GM19023 (cell line): ENCODE data around the gene L3MBTL3.
"Not testable (repeated sequence)": the region's sequence is repeated elsewhere in the genome, so short reads cannot be mapped to it uniquely, and the experiment has no call there.

Source experiments
- ATAC-seq: cut with Tn5 transposase; IDR thresholded peaks from one replicate; pipeline ENCODE4 v1.9.1; 2021; ENCODE audit warnings: mild to moderate bottlenecking, moderate library complexity; ENCODE audit not compliant: unreplicated experiment

L3MBTL3 gene

GRCh38 chr6:130134582-130134981 lies 116.2 kb downstream of the L3MBTL3 start:
- ATAC-seq = no peak

GRCh38 chr6:130136798-130137197 lies 118.4 kb downstream of the L3MBTL3 start:
- ATAC-seq = no peak

GRCh38 chr6:130138116-130138908 lies 119.9 kb downstream of the L3MBTL3 start:
- ATAC-seq = no peak

GRCh38 chr6:130138909-130139242 lies 120.5 kb downstream of the L3MBTL3 start:
- ATAC-seq = no peak

GRCh38 chr6:130140084-130140483 lies 121.7 kb downstream of the L3MBTL3 start:
- no peak for ATAC-seq

GRCh38 chr6:130143709-130144108 lies 125.3 kb downstream of the L3MBTL3 start:
- ATAC-seq = no peak

- ATAC-seq = no peak
These were observed 128.7 kb downstream of the L3MBTL3 start for GRCh38 chr6:130147111-130147510.

- no peak for ATAC-seq
These were observed 129.8 kb downstream of the L3MBTL3 start for GRCh38 chr6:130148181-130148580.

- ATAC-seq = not testable (repeated sequence)
These were observed 130.6 kb downstream of the L3MBTL3 start for GRCh38 chr6:130149016-130149415.

- ATAC-seq = no peak
These were observed 132.5 kb downstream of the L3MBTL3 start for GRCh38 chr6:130150906-130151305.

- no peak for ATAC-seq
These were observed 134.6 kb downstream of the L3MBTL3 start for GRCh38 chr6:130152908-130153510.

- ATAC-seq = no peak
These were observed 138.5 kb downstream of the L3MBTL3 start for GRCh38 chr6:130156908-130157307.

GRCh38 chr6:130158056-130158455 lies 139.7 kb downstream of the L3MBTL3 start:
- no peak for ATAC-seq

GRCh38 chr6:130158548-130158947 lies 140.2 kb downstream of the L3MBTL3 start:
- ATAC-seq = no peak

GRCh38 chr6:130159956-130160355 lies 141.6 kb downstream of the L3MBTL3 start:
- no peak for ATAC-seq

- no peak for ATAC-seq
These were observed 143.5 kb downstream of the L3MBTL3 start for GRCh38 chr6:130161683-130162404.

GRCh38 chr6:130162421-130162820 lies 144.0 kb downstream of the L3MBTL3 start:
- no peak for ATAC-seq

GRCh38 chr6:130163266-130163665 lies 144.9 kb downstream of the L3MBTL3 start:
- ATAC-seq = no peak

- ATAC-seq = no peak
These were observed 145.9 kb downstream of the L3MBTL3 start for GRCh38 chr6:130164251-130164650.

- ATAC-seq = no peak
These were observed 149.3 kb downstream of the L3MBTL3 start for GRCh38 chr6:130167655-130168054.

- ATAC-seq = not testable (repeated sequence)
These were observed 151.8 kb downstream of the L3MBTL3 start for GRCh38 chr6:130170160-130170559.
